GM23248 (cell line): ENCODE data around the gene VPS72.

Experiments used
- EZH2 ChIP-seq: fragments of 200-600 bp; sonication (generic); IDR thresholded peaks from 2 replicates; pipeline ENCODE4 v1.6.1; 2018; ENCODE audit warnings: antibody characterized with exemption, mild to moderate bottlenecking; ENCODE audit not compliant: insufficient read depth, poor library complexity, severe bottlenecking
- EZH2phosphoT487 ChIP-seq: fragments of 200-600 bp; sonication (generic); IDR thresholded peaks from 2 replicates; pipeline ENCODE4 v1.6.1; 2018; ENCODE audit warnings: antibody characterized with exemption, moderate library complexity, mild to moderate bottlenecking, low read depth; ENCODE audit not compliant: insufficient read depth

DNA sequence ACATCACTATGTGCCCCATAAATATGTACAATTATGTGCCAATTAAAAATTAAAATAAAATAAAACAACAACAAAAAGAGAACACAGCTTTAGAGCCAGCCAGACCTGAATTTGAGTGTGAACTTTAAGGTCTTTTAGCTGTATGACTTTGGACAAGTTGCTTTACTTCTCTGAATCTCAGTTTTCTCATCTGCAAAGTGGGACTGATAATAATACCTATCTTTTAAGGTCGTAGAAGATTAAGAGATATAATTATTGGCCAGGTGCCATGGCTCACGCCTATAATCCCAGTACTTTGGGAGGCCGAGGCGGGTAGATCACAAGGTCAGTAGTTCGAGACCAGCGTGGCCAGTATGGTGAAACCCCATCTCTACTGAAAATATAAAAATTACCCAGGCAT, 3.3 kb upstream of the VPS72 start:
- TF ChIP-seq EZH2: no peak
- TF ChIP-seq EZH2phosphoT487: no peak
